OCI-LY1 (cell line): Measurements from ENCODE around the gene CRYBG2.

Experiments used
- CTCF ChIP-seq: fragments of 200-600 bp; sonication (generic), shearing (Covaris generic); IDR thresholded peaks from 2 replicates; pipeline ENCODE4 v1.5.1; 2017; ENCODE audit warnings: mild to moderate bottlenecking, antibody characterized with exemption, low read length, moderate library complexity, mixed read lengths
- EZH2 ChIP-seq: fragments of 200-600 bp; sonication (generic), shearing (Covaris generic); IDR thresholded peaks from 2 replicates; pipeline ENCODE4 v1.8.0; 2017; ENCODE audit warnings: borderline replicate concordance, mixed run types, mild to moderate bottlenecking, antibody characterized with exemption, low read length, moderate library complexity, mixed read lengths

- TF ChIP-seq EZH2 (no peak), CTCF (no peak)
These were observed 35.4 kb downstream of the CRYBG2 start for GRCh38 chr1:26318338-26319064.
